Central memory CD8-positive, alpha-beta T cell (primary cell): Measurements from ENCODE around the gene JAG2.

Source experiments
- ATAC-seq: fragments of 150-1000 bp; cut with Tn5 transposase; replicated peaks from 2 replicates; pipeline ENCODE4 v1.10.0; 2022; ENCODE audit warnings: mild to moderate bottlenecking, moderate FRiP score, moderate number of reproducible peaks; ENCODE audit not compliant: poor library complexity, severe bottlenecking; ENCODE audit errors: extremely low read depth
- DNase-seq, 2 donors: peaks; one replicate each; pipeline ENCODE4 v3.0.0; 2021; ENCODE audit warnings: low spot score in 2 of 2
- H3K27ac Mint-ChIP-seq: one replicate; pipeline ENCODE4 v1.8.0; 2022; ENCODE audit warnings: low read depth, mild to moderate bottlenecking, moderate library complexity, mixed read lengths
- H3K27me3 Mint-ChIP-seq: one replicate; pipeline ENCODE4 v1.8.0; 2022; ENCODE audit warnings: mixed read lengths
- H3K36me3 Mint-ChIP-seq: one replicate; pipeline ENCODE4 v1.8.0; 2022; ENCODE audit warnings: mild to moderate bottlenecking, moderate library complexity, mixed read lengths; ENCODE audit not compliant: insufficient read depth
- H3K4me1 Mint-ChIP-seq: one replicate; pipeline ENCODE4 v1.8.0; 2022; ENCODE audit warnings: mixed read lengths
- H3K4me3 Mint-ChIP-seq: one replicate; pipeline ENCODE4 v1.8.0; 2022; ENCODE audit warnings: mild to moderate bottlenecking, moderate library complexity, mixed read lengths
- H3K9me3 Mint-ChIP-seq: one replicate; pipeline ENCODE4 v1.8.0; 2022; ENCODE audit warnings: mixed read lengths

The JAG2 gene

DNA sequence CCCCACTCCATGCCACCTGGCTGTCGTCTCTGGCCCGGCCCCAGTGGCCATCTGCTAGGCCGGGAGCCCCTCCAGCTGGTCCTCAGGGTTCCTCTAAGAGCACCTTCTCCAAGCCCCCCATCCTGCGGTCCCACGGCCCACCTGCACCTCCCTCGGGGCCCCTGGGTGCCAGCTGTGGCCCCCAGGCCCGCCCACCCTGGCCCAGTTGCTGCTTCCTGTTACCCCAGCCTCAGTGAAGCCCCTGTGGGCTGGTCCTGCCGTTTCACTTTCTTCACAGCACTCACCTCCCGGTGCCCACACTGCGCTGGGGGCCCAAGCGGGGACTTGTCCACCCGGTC is 40.1 kb upstream of the JAG2 start:
- no peaks in the 10 kb centered on the region for H3K9me3 Mint-ChIP-seq
- H3K27me3 Mint-ChIP-seq = no peaks in the 10 kb centered on the region
- DNase-seq (no peak), ATAC-seq (no peak)
- no peak overlapping the region for H3K4me3 Mint-ChIP-seq
- no peak overlapping the region for H3K27ac Mint-ChIP-seq
- H3K4me1 Mint-ChIP-seq = no peaks in the 10 kb centered on the region
- peaks cover 10% of the 10 kb centered on the region for H3K36me3 Mint-ChIP-seq

DNA sequence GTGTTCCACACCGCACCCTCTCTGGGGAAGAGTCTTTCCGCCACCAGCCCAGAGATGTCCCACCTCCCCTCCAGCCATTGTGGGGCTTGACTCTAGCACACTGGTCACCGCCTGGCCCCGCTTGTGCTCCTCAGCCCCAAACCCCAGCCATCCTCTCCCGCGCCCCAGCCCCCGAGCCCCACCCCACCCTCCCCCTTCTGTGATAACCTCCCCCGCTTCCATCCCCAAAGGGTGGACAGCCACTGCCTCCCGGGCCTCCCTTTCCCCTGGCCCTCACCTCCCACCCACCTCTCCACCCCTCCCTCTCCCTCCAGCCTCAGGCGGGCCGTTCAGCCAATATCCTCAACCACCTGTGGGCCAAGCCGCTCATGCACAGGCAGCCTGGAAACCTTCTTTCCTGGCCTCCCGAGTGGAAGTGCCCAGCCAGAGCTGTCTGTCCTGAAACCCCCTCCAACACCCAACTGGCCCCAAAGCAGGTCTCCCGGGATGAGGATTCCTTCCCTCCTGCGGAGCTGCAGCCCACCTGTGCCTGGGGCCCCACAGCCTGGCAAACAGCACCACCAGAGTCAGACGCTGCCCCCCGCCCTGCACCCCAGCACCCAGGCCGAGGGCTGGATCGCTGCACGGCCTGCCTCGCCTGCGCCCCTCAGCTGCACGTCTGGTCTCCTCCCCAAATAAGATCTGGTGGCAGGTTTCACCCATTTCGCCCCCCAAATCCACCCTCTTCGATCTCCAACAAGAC is 39.6 kb upstream of the JAG2 start:
- Mint-ChIP-seq H3K27me3 (no peaks in the 10 kb centered on the region), H3K36me3 (peaks cover 10% of the 10 kb centered on the region), H3K9me3 (no peaks in the 10 kb centered on the region), H3K27ac (no peak overlapping the region), H3K4me3 (no peak overlapping the region), H3K4me1 (no peaks in the 10 kb centered on the region)
- ATAC-seq = no peak
- DNase-seq = no peak

DNA sequence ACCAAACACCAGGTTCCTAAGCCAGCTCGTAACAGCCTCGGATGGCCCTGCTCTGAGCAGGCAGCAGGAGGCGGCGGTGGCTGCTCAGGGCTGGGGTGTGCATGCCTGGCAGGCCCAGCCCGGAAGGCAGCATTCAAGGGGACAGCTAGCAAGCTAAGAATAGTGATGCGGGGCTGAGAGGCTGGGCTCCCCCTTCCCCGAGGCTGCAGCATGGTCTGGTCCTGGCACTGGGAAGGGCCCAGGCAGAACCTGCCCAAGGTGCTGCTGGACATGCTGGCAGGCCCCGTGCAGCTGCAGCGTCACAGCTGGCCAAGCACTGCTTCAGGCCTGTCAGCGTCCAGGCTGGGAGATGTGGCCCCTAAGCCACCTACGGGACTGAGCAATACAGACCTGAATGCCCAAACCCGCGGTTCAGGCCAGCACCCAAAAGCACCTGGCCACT is 38.9 kb upstream of the JAG2 start:
- Mint-ChIP-seq H3K9me3 (no peaks in the 10 kb centered on the region), H3K27ac (no peak overlapping the region), H3K4me1 (no peaks in the 10 kb centered on the region), H3K27me3 (no peaks in the 10 kb centered on the region), H3K36me3 (peaks cover 10% of the 10 kb centered on the region), H3K4me3 (no peak overlapping the region)
- DNase-seq (no peak), ATAC-seq (no peak)

DNA sequence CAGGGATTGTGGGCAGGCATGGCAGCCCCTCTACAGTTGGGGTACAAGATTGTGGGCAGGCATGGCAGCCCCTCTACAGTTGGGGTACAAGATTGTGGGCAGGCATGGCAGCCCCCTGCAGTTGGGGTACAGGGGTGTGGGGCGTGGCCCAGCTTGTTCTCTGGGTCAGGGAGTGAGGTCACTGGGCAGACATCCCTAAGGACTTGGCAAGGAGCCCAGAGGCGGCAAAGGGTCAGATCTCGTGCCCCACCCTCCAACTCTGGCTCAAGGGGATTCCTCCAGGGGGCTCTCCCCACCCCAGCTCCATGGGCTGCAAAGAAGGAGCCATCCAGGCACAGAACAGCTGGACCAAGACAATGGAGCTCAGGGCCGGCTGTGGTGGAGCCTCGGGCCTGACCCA is 38.3 kb upstream of the JAG2 start:
- ATAC-seq = no peak
- DNase-seq = no peak
- no peak overlapping the region for H3K27ac Mint-ChIP-seq
- no peak overlapping the region for H3K4me3 Mint-ChIP-seq
- peaks cover 12% of the 10 kb centered on the region for H3K36me3 Mint-ChIP-seq
- H3K9me3 Mint-ChIP-seq = no peaks in the 10 kb centered on the region
- H3K4me1 Mint-ChIP-seq = no peaks in the 10 kb centered on the region
- H3K27me3 Mint-ChIP-seq = no peaks in the 10 kb centered on the region

DNA sequence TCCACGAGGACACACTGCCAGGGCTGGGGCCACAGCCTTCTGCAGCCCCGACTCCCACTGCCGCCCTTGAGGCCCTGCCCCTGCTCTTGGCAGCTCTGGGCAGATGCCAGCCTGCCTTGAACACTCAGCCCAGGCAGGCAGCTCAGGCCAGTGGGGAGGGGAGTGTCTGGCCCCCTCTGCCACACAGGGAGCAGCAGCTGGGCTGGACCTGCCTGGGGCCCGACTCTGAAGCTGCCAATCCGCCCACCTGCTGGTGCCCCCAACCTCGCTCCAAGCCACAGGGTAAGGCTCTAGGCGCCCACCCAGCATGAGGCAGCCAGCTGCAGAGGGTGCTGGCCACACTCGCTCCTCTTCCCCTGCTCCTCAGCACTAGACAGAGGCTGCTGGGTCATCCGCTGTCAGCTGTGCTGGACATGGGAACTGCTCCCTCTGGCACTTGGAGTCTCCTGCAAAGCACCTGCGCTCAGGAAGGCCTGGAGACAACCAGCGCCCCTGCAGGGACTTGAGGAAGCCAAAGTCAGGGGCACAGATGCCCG is 37.2 kb upstream of the JAG2 start:
- H3K4me3 Mint-ChIP-seq = no peak overlapping the region
- DNase-seq (no peak), ATAC-seq (no peak)
- H3K4me1 Mint-ChIP-seq = no peaks in the 10 kb centered on the region
- H3K9me3 Mint-ChIP-seq = no peaks in the 10 kb centered on the region
- H3K36me3 Mint-ChIP-seq = peaks cover 13% of the 10 kb centered on the region
- no peak overlapping the region for H3K27ac Mint-ChIP-seq
- H3K27me3 Mint-ChIP-seq = peaks cover 3% of the 10 kb centered on the region

DNA sequence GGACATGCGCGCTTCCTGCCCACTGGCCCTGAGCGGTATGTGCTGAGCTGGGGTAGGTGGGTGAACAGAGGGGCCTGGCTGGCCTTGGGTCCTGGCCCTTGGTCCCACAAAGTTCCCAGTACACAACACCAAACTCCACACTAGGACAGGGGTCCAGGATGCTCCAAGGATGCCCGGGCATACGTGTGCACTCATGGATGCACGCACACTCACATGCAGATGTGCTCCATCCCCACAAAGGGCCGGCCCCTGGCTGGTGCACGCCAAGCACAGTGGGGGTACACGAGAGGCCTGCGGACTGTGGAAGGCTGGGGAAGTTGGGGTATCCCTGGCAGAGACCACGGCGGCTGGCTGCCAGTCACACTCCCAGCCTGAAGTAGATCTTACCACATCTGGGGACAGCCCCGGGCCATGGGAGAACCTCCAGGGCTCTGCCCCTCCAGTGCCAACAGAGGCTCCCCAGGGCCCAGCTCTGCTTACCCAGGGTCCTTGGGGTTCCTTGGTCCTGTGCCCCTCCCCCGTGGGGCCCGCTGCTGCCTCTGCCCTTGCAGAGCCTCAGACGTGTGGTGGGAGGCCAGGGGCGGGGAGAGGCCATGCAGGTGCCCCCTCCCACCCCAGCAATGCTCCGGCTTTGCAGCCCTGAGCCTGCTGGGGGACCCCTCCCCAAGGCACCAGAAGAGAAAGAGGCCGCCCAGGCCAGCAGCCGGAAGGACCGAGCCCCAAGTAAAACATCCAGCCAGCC is 36.5 kb upstream of the JAG2 start:
- Mint-ChIP-seq H3K27ac (no peak overlapping the region), H3K27me3 (peaks cover 9% of the 10 kb centered on the region), H3K36me3 (peaks cover 15% of the 10 kb centered on the region), H3K4me3 (no peak overlapping the region), H3K4me1 (no peaks in the 10 kb centered on the region), H3K9me3 (no peaks in the 10 kb centered on the region)
- no peak for DNase-seq
- no peak for ATAC-seq

DNA sequence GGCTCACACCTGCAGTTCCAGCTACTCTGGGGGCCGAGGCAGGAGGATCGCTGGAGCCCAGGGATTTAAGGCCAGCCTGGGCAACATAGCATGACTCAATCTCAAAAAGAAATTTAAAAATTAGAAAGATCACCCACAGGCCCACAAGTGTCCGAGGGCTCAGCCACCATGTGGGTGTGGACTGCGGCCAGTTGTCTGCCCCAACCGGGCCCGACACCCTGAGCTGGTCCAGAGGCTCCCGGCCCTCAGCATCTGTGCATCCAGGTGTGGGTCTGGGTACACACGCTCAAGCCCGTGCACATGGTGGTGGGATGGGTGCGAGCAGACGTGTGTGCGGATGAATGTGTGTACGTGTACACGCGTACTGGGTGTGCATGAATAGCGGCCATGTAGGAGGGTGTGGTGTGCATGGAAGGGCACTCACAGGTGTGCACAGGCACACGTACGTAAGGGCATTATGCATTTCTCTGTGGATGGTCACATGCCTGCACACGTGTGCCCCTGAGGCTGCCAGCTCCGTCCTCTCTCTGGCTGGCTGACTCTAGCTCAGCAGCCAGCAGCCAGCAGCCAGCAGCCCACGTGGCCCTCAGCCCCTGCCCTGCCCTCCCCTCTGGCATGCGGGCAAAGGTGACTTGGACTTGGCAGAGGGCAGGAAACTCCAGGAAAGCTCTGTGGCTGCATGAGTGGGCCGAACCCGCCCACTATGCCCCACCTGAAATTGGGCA is 35.8 kb upstream of the JAG2 start:
- Mint-ChIP-seq H3K4me1 (peaks cover 4% of the 10 kb centered on the region), H3K9me3 (no peaks in the 10 kb centered on the region), H3K27me3 (peaks cover 17% of the 10 kb centered on the region), H3K27ac (no peak overlapping the region), H3K4me3 (no peak overlapping the region), H3K36me3 (peaks cover 17% of the 10 kb centered on the region)
- DNase-seq (no peak), ATAC-seq (no peak)

DNA sequence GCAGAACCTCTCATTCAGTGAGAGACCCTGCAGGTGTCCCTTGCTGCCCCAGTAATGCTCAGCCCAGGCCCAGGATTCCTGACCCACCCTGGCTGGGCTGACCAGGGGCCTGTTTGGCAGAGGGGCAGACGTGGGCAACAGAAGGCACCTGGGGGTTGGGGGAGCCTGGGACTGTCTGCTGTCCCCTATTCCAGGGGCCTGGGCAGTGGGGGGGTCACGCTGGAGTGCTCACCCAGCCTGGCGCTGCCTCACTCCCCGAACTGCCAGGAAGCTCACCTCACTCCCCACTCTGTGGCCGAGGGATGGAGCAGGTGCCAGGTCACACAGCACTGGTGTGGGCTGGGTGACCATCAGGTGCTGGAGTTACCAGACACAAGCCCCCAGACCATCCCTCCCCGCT is 35.1 kb upstream of the JAG2 start:
- H3K27ac Mint-ChIP-seq = no peak overlapping the region
- H3K4me3 Mint-ChIP-seq = no peak overlapping the region
- ATAC-seq (no peak), DNase-seq (no peak)
- H3K9me3 Mint-ChIP-seq = no peaks in the 10 kb centered on the region
- peaks cover 24% of the 10 kb centered on the region for H3K27me3 Mint-ChIP-seq
- H3K36me3 Mint-ChIP-seq = peaks cover 14% of the 10 kb centered on the region
- H3K4me1 Mint-ChIP-seq = peaks cover 6% of the 10 kb centered on the region

DNA sequence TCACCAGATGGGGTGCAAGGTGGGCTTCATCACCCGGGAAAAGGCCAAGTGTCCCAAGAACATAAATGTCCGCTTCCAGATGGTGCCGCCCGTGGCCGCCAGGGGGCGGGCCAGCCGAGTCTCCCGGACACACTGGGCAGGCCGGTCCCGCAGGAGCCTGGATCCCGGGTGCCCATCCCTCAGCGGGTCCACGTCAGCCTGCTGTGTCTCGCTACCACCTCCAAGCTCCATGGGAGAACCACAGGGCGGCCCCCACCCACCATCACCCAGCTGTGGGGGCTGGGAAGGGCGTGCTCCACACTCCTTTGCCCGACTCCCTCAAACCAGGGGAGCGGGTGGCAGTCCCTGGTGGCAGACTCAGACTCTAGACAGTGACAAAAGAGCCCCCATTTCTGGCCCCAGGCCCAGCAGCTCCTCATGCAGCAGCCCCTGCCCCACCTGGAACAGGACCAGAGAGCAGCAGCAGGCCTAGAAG is 34.5 kb upstream of the JAG2 start:
- H3K4me3 Mint-ChIP-seq = no peak overlapping the region
- H3K27me3 Mint-ChIP-seq = peaks cover 30% of the 10 kb centered on the region
- H3K9me3 Mint-ChIP-seq = no peaks in the 10 kb centered on the region
- no peak overlapping the region for H3K27ac Mint-ChIP-seq
- no peak for ATAC-seq
- peak; percentile 37 to 42 for DNase-seq
- peaks cover 6% of the 10 kb centered on the region for H3K4me1 Mint-ChIP-seq
- H3K36me3 Mint-ChIP-seq = peaks cover 11% of the 10 kb centered on the region

DNA sequence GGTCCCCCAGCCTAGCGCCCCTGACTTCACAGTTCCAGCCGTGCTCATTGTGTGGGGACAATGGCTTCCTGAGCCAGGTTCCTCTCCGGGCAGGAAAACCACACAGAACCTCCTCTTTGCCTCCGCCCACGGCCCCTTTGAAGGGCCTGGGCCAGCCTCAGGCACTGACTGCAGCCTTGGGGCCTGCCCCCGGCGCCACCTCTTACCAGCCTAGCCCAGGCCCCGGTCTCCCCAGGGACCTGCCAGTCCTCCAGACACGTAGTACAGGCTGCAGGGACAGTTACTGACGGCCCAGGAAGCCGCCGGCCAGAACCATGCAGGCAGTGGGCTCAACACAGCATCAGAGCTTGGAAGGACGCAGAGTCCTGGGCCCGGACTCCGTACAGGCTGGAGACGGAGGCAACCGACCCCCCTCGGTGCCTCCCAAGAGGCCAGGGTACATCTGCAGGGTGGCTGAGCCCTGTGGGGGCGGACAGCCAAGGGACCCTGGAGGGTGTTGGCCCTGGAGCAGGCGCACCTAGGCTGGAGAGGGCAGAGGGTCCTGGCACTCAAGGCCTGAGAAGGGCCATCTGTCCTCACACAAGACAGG is 33.4 kb upstream of the JAG2 start:
- H3K4me1 Mint-ChIP-seq = peaks cover 6% of the 10 kb centered on the region
- H3K9me3 Mint-ChIP-seq = no peaks in the 10 kb centered on the region
- peaks cover 35% of the 10 kb centered on the region for H3K27me3 Mint-ChIP-seq
- H3K36me3 Mint-ChIP-seq = peaks cover 11% of the 10 kb centered on the region
- H3K4me3 Mint-ChIP-seq = no peak overlapping the region
- H3K27ac Mint-ChIP-seq = no peak overlapping the region
- DNase-seq (no peak), ATAC-seq (no peak)

DNA sequence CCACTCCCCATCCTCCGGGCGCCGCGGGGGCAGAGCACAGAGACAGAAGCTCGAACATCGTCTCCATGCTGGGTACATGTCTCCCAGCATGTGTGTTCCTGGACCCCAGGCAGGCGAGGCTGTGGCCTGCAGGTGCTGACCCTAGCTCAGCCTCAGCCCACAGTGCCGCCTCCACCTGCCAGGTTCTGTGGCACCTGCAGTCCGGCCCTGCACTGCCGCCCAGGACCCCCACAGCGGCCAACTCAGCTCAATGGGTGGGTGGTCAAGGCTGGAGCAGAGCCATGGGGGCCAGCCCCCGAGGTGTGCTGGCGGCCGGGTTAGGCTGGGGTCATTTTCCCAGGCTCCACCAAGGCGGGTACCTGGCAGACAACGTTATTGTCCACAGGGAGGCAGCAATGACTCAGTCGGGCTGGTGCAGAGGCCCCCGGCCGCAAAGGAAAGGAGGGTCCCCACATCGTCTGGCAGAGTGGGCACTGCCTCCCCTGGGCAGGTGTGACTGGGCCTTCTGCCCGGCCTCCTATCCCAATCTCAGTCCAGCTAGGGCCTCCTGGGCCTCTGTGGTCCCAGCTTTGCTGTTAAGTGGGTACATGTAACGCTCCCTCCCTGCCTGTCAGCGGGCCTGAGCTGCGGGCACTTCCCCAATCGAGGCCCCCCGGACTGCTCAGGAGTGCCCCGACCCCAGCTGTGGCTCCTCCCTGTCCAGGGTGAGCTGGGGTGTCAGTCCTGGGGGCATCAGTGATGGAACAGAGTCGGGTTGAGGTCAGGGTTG is 32.8 kb upstream of the JAG2 start:
- peaks cover 6% of the 10 kb centered on the region for H3K4me1 Mint-ChIP-seq

DNA sequence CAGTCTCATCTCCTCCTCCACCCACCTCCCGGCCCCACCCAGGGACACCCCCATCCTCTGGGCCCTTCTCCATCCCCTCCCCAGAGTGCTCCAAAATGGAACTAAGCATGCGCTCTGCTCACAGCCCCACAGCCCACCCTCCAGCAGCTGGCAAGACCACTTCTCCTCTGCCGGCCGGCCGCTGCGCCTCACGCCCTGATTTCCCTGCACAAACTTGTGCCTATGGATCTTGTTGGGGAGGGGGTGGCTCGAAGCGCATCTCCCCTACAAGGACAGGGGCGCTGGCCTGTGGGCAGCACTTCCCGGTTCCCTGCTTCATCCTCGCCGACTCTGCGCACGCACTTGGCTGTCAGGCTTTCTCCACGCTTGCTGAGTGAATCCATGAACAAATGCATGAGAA is 32.1 kb upstream of the JAG2 start:
- H3K4me1 Mint-ChIP-seq = peaks cover 6% of the 10 kb centered on the region
- H3K27ac Mint-ChIP-seq = no peak overlapping the region
- no peak for ATAC-seq
- H3K9me3 Mint-ChIP-seq = no peaks in the 10 kb centered on the region
- H3K27me3 Mint-ChIP-seq = peaks cover 40% of the 10 kb centered on the region
- no peak overlapping the region for H3K4me3 Mint-ChIP-seq
- DNase-seq = no peak
- peaks cover 11% of the 10 kb centered on the region for H3K36me3 Mint-ChIP-seq

More for the DNA sequence above, 32.8 kb upstream of the JAG2 start:
- Mint-ChIP-seq H3K36me3 (peaks cover 11% of the 10 kb centered on the region), H3K27me3 (peaks cover 35% of the 10 kb centered on the region), H3K27ac (no peak overlapping the region), H3K4me3 (no peak overlapping the region), H3K9me3 (no peaks in the 10 kb centered on the region)
- no peak for DNase-seq
- ATAC-seq = no peak
